ENCODE results near the gene DUSP22. TPM values are rescaled to one million over a fixed set of nuclear protein-coding genes. Genes with fewer than 3 reads are reported as not detected.

DUSP22 gene
- total and polyA plus RNA-seq, 2 of the 8 experiments (the other 6 are each of a cell fraction or from before 2014, with no cell fraction given): 15.5 to 32.4 TPM

DNA sequence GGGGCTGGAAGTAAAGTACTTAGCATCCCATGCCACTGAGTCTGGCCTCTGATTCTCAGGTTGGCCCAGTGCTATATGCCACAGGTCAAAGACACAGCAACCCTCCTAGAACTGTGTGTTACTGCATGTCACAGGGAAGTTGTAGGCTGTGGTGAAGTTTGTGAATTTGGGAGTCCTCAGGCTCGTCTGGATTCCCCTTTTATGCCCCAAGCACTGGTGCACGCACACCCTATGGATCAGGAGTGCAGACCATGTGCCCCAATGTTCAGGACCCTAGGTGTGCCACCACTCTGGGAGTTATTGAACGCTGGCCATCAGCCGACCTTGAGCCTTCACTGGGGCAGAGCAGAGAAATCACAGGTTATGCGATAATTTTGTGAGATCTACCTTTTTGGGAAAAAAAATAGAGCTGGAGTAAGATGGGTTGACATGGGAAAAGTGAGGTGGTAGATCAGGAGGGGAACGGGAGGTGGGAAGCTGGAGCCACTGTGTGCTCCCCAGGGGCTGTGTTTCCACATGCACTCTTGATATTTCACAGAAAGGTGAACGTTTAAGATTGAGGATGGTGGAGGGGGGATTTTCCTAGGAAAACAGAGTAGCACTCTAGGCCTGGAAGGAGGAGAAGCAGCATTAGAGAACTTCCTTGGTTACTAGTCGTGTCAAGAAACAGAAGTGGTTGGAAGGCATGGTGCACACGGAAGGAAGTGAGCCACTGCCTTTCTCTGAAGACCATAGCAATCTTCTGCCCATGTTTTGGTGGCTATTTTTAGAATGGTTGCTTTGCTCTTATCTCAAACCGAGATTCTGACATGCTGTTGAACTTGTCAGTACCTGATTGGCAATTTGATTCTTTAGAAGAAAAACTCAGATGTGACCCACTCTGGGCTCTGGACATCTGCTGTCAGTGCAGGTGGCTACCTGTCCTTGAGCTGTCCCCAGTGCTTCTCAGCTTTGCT lies 44.1 kb downstream of the DUSP22 start:
- 86% methylated on average over 10 of the region's 10 CpGs; no CpG with 5 or more reads in 1 of the 2 experiments for WGBS, 2 experiments (ENCODE audit: extremely low coverage in 1 of 2, insufficient coverage in 1 of 2, insufficient read length in 1 of 2, insufficient replicate concordance in 2 of 2, low coverage in 1 of 2, low lambda C conversion rate in 2 of 2, missing lambda C conversion rate in 1 of 2)
- Histone ChIP-seq H3K4me3 (ENCODE audit: extremely low read depth in 1 of 4, insufficient read depth in 2 of 4, low read depth in 3 of 4, low read length in 4 of 4) (no peak overlapping the region), H3K23me2 (ENCODE audit: low read depth, low read length) (no peaks in the 10 kb centered on the region), H3K4me1 (replicated peaks in 1 of 4; ENCODE audit: control insufficient read depth in 3 of 4, insufficient read depth in 4 of 4, low read length in 3 of 4) (no peaks in the 10 kb centered on the region), H3K9ac (replicated peaks in 1 of 4; ENCODE audit: extremely low read depth in 1 of 4, low read depth in 3 of 4, low read length in 3 of 4) (no peak overlapping the region), H3K56ac (replicated peaks; ENCODE audit: insufficient read length, low read depth, low read length) (no peak overlapping the region), H3K79me2 (ENCODE audit: control insufficient read depth in 1 of 2, insufficient read depth in 2 of 2, low read length in 2 of 2) (no peaks in the 10 kb centered on the region), H2BK20ac (ENCODE audit: low read length) (no peak overlapping the region), H2AK5ac (ENCODE audit: low read depth, low read length) (no peak overlapping the region), H3K4me2 (ENCODE audit: insufficient read depth in 1 of 2, low read depth in 2 of 2, low read length in 2 of 2) (no peak overlapping the region), H2BK120ac (replicated peaks; ENCODE audit: low read depth, low read length) (no peak overlapping the region), H3K14ac (ENCODE audit: insufficient read length) (no peak overlapping the region), H3K36me3 (ENCODE audit: control insufficient read depth in 2 of 4, insufficient read depth in 4 of 4, low read length in 3 of 4) (no peaks in the 10 kb centered on the region), H3K79me1 (ENCODE audit: low read depth, low read length) (no peaks in the 10 kb centered on the region), H4K91ac (replicated peaks; ENCODE audit: insufficient read length, low read length) (no peak overlapping the region), H2BK12ac (ENCODE audit: low read depth, low read length) (no peak overlapping the region), H2BK5ac (ENCODE audit: low read depth, low read length) (no peak overlapping the region), H2BK15ac (ENCODE audit: low read length) (no peak overlapping the region), H4K20me1 (replicated peaks in 1 of 2; ENCODE audit: control insufficient read depth in 1 of 2, insufficient read depth in 2 of 2, low read length in 2 of 2) (no peaks in the 10 kb centered on the region), H3K23ac (ENCODE audit: insufficient read length) (no peak overlapping the region), H3K27me3 (replicated peaks in 1 of 4; ENCODE audit: control insufficient read depth in 3 of 4, extremely low read depth in 1 of 4, insufficient read depth in 3 of 4, low read length in 3 of 4) (no peaks in the 10 kb centered on the region; a peak in 2 of 7 replicates), H4K8ac (ENCODE audit: extremely low read depth, insufficient read depth, low read length) (no peak overlapping the region), H3K27ac (ENCODE audit: low read depth, low read length) (no peak overlapping the region), H4K5ac (ENCODE audit: insufficient read length, low read depth, low read length) (no peak overlapping the region), H3K18ac (ENCODE audit: extremely low read depth, low read length) (no peak overlapping the region), H3K9me3 (ENCODE audit: insufficient read depth in 2 of 2, low read depth in 1 of 2, low read length in 1 of 2) (peaks cover 39 to 77% of the 10 kb centered on the region in 2 experiments), H3K4ac (replicated peaks; ENCODE audit: insufficient read length, low read depth, low read length) (no peak overlapping the region), H2AFZ (ENCODE audit: low read length) (no peak overlapping the region)
- ChIA-PET CTCF (ENCODE audit: partially characterized antibody) (interaction anchor here (0.6 to 1.2 kb wide), 4 partner anchors 13 to 614 kb away, joined by 3 read pairs; no protein-coding TSS in a partner anchor), POLR2A (ENCODE audit: partially characterized antibody) (no interaction called here)
- TF ChIP-seq CTBP2 (IDR thresholded peaks at IDR 0.05; ENCODE audit: borderline replicate concordance, insufficient read depth, insufficient read length, low read length) (no peak), CHD1 (IDR thresholded peaks at IDR 0.05; ENCODE audit: low read depth, low read length) (no peak), HDAC6 (IDR thresholded peaks at IDR 0.05; ENCODE audit: low read depth, low read length) (no peak), SP4 (IDR thresholded peaks at IDR 0.05; ENCODE audit: low read length) (no peak), CEBPB (IDR thresholded peaks at IDR 0.05; ENCODE audit: low read depth, low read length) (no peak), KDM4A (IDR thresholded peaks at IDR 0.05; ENCODE audit: low read depth, low read length, severe bottlenecking) (no peak), JUN (IDR thresholded peaks at IDR 0.05; ENCODE audit: low read depth, low read length) (no peak), GTF2F1 (IDR thresholded peaks at IDR 0.05; ENCODE audit: borderline replicate concordance, low read depth, low read length) (no peak), FOSL1 (IDR thresholded peaks at IDR 0.05; ENCODE audit: insufficient read depth, low read depth, low read length) (no peak), EGR1 (IDR thresholded peaks at IDR 0.05; ENCODE audit: borderline replicate concordance, low read depth, low read length) (no peak)
- TF ChIP-seq, protein P1, sequence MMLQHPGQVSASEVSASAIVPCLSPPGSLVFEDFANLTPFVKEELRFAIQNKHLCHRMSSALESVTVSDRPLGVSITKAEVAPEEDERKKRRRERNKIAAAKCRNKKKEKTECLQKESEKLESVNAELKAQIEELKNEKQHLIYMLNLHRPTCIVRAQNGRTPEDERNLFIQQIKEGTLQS (IDR thresholded peaks at IDR 0.05; ENCODE audit: insufficient read depth, low read depth, low read length): no peak
- no peak for DNase-seq (ENCODE audit: low read depth in 1 of 2, low spot score in 2 of 2)
- no peak for FAIRE-seq
